Psoas muscle (tissue), 8 donors: ENCODE results near the gene RBM23. TPM values are rescaled to one million over a fixed set of nuclear protein-coding genes. Genes with fewer than 3 reads are reported as not detected.
"Not testable (repeated sequence)": the region's sequence is repeated elsewhere in the genome, so short reads cannot be mapped to it uniquely, and the experiment has no call there.

ENCODE experiments used
- ATAC-seq, 4 donors: fragments of 200-7000 bp; cut with Tn5 transposase; one replicate each; pipeline ENCODE4 v1.9.1; 2020; ENCODE audit warnings: moderate library complexity in 3 of 4, mild to moderate bottlenecking in 2 of 4
- DNase-seq, 2 donors: peaks; one replicate each; pipeline ENCODE4 v3.0.0-alpha.2; 2020
- H3K27ac ChIP-seq: fragments of 200-600 bp; one replicate; pipeline ENCODE4 v1.8.0; 2022
- H3K27me3 ChIP-seq, 3 donors: fragments of 200-600 bp in 1 of 3; one replicate each; pipeline versions ENCODE4 v1.6.1 to v1.8.0; 2013 to 2022; ENCODE audit warnings: low read length in 2 of 3, mild to moderate bottlenecking in 2 of 3, moderate library complexity in 1 of 3; ENCODE audit not compliant: insufficient read depth in 3 of 3
- H3K36me3 ChIP-seq, 2 donors: fragments of 200-600 bp in 1 of 2; one replicate each; pipeline versions ENCODE4 v1.6.1 to v1.8.0; 2013 to 2022; ENCODE audit warnings: low read depth in 1 of 2, mild to moderate bottlenecking in 1 of 2, moderate library complexity in 1 of 2; ENCODE audit not compliant: insufficient read depth in 1 of 2
- H3K4me1 ChIP-seq: fragments of 200-600 bp; one replicate; pipeline ENCODE4 v1.8.0; 2022
- H3K4me3 ChIP-seq: fragments of 200-600 bp; one replicate; pipeline ENCODE4 v1.8.0; 2022; ENCODE audit warnings: mild to moderate bottlenecking
- H3K9me3 ChIP-seq: fragments of 200-600 bp; one replicate; pipeline ENCODE4 v1.8.0; 2022
- WGBS, 3 donors: extraction: QIAGEN DNeasy Blood & Tissue Kit; methylation state at CpG; one replicate each; pipeline versions ENCODE4 v1.1.6 to v1.1.7; 2013; 5-methylcytosine and 5-hydroxymethylcytosine counted together
- intact Hi-C, 2 donors: fragments of 100-400 bp; cut with DNase I; formaldehyde crosslinking; loops; one replicate each; pipeline versions ENCODE4 v1.11.0 to v1.14.2; 2022
- polyA plus RNA-seq, 3 donors: library from polyadenylated mRNA; stranded (reverse); fragments of 200-250 nt; gene quantifications; one replicate each; pipeline ENCODE4 v1.2.3, GENCODE V29; 2013
- total RNA-seq, 4 donors: library from RNA; stranded (reverse); fragmentation: NEBNext Ultra II Directional in 2 of 4; extraction: Animal tissue kit (Norgen Biotek cat#: 25700) in 2 of 4; gene quantifications; one replicate each; pipeline versions ENCODE4 v1.2.1 to v1.2.4, GENCODE V29; 2021 to 2023
- TF ChIP-seq, protein P1 (sequence below): fragments of 200-600 bp; IDR thresholded peaks from one replicate; pipeline ENCODE4 v1.8.0; 2022; ENCODE audit warnings: antibody characterized with exemption
- donor health status: healthy with polysubstance abuse.
- donor health status: DM: no; HTN: no; CAD: no; lungs with moderate emphysema.
- donor health status: Bipolar disorder and iron deficiency.
- donor health status: healthy.
- donor health status: DM: yes; HTN: yes; CAD: no.
- donor health status: DM: no; HTN: no; CAD: no.
- donor health status: DM: no; HTN: no; CAD: no.
- donor health status: DM: yes; HTN: yes; CAD: no.

Gene RBM23
- total and polyA plus RNA-seq, 7 donors, result 18.4 to 42.1 (median 26.7) TPM

GRCh38 chr14:22854963-22855724 is 63.8 kb downstream of the RBM23 start:
- no peak for DNase-seq
- 80 to 89% (median 84%) methylated on average over 8 of the region's 8 CpGs for WGBS, 3 donors
- intact Hi-C loops, result loop anchor here (5.0 to 10.0 kb wide), 2 partner anchors 200 to 298 kb away; no protein-coding TSS in a partner anchor
- TF ChIP-seq, protein P1, sequence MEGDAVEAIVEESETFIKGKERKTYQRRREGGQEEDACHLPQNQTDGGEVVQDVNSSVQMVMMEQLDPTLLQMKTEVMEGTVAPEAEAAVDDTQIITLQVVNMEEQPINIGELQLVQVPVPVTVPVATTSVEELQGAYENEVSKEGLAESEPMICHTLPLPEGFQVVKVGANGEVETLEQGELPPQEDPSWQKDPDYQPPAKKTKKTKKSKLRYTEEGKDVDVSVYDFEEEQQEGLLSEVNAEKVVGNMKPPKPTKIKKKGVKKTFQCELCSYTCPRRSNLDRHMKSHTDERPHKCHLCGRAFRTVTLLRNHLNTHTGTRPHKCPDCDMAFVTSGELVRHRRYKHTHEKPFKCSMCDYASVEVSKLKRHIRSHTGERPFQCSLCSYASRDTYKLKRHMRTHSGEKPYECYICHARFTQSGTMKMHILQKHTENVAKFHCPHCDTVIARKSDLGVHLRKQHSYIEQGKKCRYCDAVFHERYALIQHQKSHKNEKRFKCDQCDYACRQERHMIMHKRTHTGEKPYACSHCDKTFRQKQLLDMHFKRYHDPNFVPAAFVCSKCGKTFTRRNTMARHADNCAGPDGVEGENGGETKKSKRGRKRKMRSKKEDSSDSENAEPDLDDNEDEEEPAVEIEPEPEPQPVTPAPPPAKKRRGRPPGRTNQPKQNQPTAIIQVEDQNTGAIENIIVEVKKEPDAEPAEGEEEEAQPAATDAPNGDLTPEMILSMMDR, result no peak
- Histone ChIP-seq H3K4me1 (peaks cover 27% of the 10 kb centered on the region), H3K36me3 (no peaks in the 10 kb centered on the region), H3K4me3 (no peak overlapping the region), H3K27me3 (no peaks in the 10 kb centered on the region), H3K9me3 (no peaks in the 10 kb centered on the region), H3K27ac (no peak overlapping the region)
- no peak for ATAC-seq

GRCh38 chr14:22854296-22854695 is 64.7 kb downstream of the RBM23 start:
- not testable (repeated sequence) for H3K9me3 ChIP-seq, DNase-seq, H3K4me3 ChIP-seq, ATAC-seq, H3K36me3 ChIP-seq, H3K27me3 ChIP-seq, H3K27ac ChIP-seq
- intact Hi-C loops, result loop anchor here (5.0 to 10.0 kb wide), 2 partner anchors 199 to 297 kb away; no protein-coding TSS in a partner anchor
- peaks cover 36% of the 10 kb centered on the region for H3K4me1 ChIP-seq
- 96 to 98% (median 97%) methylated on average over 11 of the region's 11 CpGs for WGBS, 3 donors

GRCh38 chr14:22852940-22853767 is 65.8 kb downstream of the RBM23 start:
- H3K27me3 ChIP-seq, result no peaks in the 10 kb centered on the region
- H3K9me3 ChIP-seq, result no peaks in the 10 kb centered on the region
- intact Hi-C loops, result loop anchor here (1.0 to 10.0 kb wide), 6 partner anchors 31 to 466 kb away; no protein-coding TSS in a partner anchor
- TF ChIP-seq, protein P1, result peak; percentile 89
- no peak overlapping the region for H3K27ac ChIP-seq
- H3K4me1 ChIP-seq, result peaks cover 47% of the 10 kb centered on the region
- H3K4me3 ChIP-seq, result peak overlapping the region; percentile 68
- peak; percentile 88 to 93 for DNase-seq
- 2 to 4% (median 3%) methylated on average over 19 to 20 of the region's 20 CpGs for WGBS, 3 donors
- peak; percentile 70 to 81 (median 73) for ATAC-seq
- H3K36me3 ChIP-seq, result no peaks in the 10 kb centered on the region

DNA sequence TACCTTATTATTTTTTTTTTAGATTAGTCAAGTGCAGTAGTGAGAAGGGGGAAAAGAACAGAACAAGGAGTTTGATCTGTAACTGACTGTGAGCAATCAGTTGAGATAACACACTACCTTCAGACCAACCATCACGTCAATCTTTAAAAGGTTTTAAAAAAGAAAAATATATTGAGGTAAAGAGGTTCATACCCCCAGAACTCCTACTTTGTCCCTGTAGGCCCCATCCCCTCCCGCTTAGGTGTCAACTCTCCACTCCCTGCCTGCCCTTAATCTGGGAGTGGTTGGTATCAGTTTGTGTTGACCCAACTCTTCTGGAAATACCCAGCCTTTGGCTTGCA is 66.4 kb downstream of the RBM23 start:
- peaks cover 50% of the 10 kb centered on the region for H3K4me1 ChIP-seq
- H3K27ac ChIP-seq, result no peak overlapping the region

GRCh38 chr14:22852178-22852577 is 66.8 kb downstream of the RBM23 start:
- DNase-seq, H3K27ac ChIP-seq: not testable (repeated sequence)
- WGBS, 3 donors, result 81 to 90% (median 86%) methylated on average over 8 to 12 of the region's 12 CpGs

More for the DNA sequence above, 66.4 kb downstream of the RBM23 start:
- Histone ChIP-seq H3K36me3 (no peaks in the 10 kb centered on the region), H3K4me3 (no peak overlapping the region), H3K9me3 (no peaks in the 10 kb centered on the region), H3K27me3 (no peaks in the 10 kb centered on the region)
- TF ChIP-seq, protein P1, result no peak
- intact Hi-C loops, result loop anchor here (2.0 to 10.0 kb wide), 4 partner anchors 32 to 466 kb away; no protein-coding TSS in a partner anchor
- ATAC-seq, result no peak
- DNase-seq, result no peak
- WGBS, 3 donors, result 78 to 84% (median 84%) methylated on average over 2 of the region's 2 CpGs

More at GRCh38 chr14:22852178-22852577, 66.8 kb downstream of the RBM23 start:
- not testable (repeated sequence) for H3K4me3 ChIP-seq, H3K27me3 ChIP-seq, H3K9me3 ChIP-seq, ATAC-seq, H3K36me3 ChIP-seq
- intact Hi-C loops, result loop anchor here (2.0 to 10.0 kb wide), 4 partner anchors 31 to 465 kb away; no protein-coding TSS in a partner anchor
- H3K4me1 ChIP-seq, result peaks cover 50% of the 10 kb centered on the region
